H1 (cell line): ENCODE measurements around the gene CDH18.

Source experiments
- CEBPB ChIP-seq: IDR thresholded peaks from 2 replicates; pipeline ENCODE4 v1.6.1; 2012; ENCODE audit warnings: low read depth, low read length
- CTCF ChIP-seq, 3 experiments: IDR thresholded peaks; 1 replicate in 2 of 3; 2 replicates in 1 of 3; pipeline versions ENCODE4 v1.5.1 to v1.6.1; 2011; ENCODE audit warnings: low read length in 3 of 3, mild to moderate bottlenecking in 3 of 3, inconsistent platforms in 2 of 3, low read depth in 1 of 3, moderate library complexity in 1 of 3; ENCODE audit not compliant: insufficient read depth in 1 of 3; ENCODE audit errors: control extremely low read depth in 1 of 3
- EZH2 ChIP-seq: fragments of 200-600 bp; sonication (generic); IDR thresholded peaks from 2 replicates; pipeline ENCODE4 v1.7.1; 2012; ENCODE audit warnings: low read depth, mild to moderate bottlenecking, moderate library complexity, low read length, inconsistent platforms; ENCODE audit not compliant: severe bottlenecking
- JUND ChIP-seq: IDR thresholded peaks from 2 replicates; pipeline ENCODE4 v1.6.1; 2011; ENCODE audit warnings: mild to moderate bottlenecking, improper control_type of control experiment, low read length
- MAFK ChIP-seq: IDR thresholded peaks from 2 replicates; pipeline ENCODE4 v1.6.1; 2012; ENCODE audit warnings: low read depth, mild to moderate bottlenecking, improper control_type of control experiment, low read length
- POLR2A ChIP-seq, 2 experiments: IDR thresholded peaks; 1 replicate in 1 of 2; 2 replicates in 1 of 2; pipeline ENCODE4 v1.6.1; 2011; ENCODE audit warnings: low read depth in 2 of 2, low read length in 2 of 2, mild to moderate bottlenecking in 2 of 2; ENCODE audit errors: control extremely low read depth in 1 of 2
- SP4 ChIP-seq: IDR thresholded peaks from 2 replicates; pipeline ENCODE4 v1.6.1; 2012; ENCODE audit warnings: low read length, inconsistent platforms

GRCh38 chr5:19874811-19875210 is 113.2 kb downstream of the CDH18 start:
- TF ChIP-seq CTCF (IDR thresholded peaks at IDR 0.05; ENCODE audit: control extremely low read depth in 1 of 3, insufficient read depth in 1 of 3, low read depth in 1 of 3, low read length in 3 of 3) (no peak), POLR2A (IDR thresholded peaks at IDR 0.05; ENCODE audit: control extremely low read depth in 1 of 2, low read depth in 2 of 2, low read length in 2 of 2) (no peak), EZH2 (no peak), SP4 (no peak), JUND (no peak), MAFK (no peak), CEBPB (no peak)
